NB4 (cell line): ENCODE results near the gene HBG2.

ENCODE experiments used
- DNase-seq: peaks from one replicate; pipeline ENCODE4 v3.0.0; 2010; ENCODE audit warnings: low read depth
- H3K4me3 ChIP-seq: one replicate; pipeline ENCODE4 v1.5.1; 2011; ENCODE audit warnings: mild to moderate bottlenecking, low read depth, low read length, moderate library complexity
- MYC ChIP-seq: IDR thresholded peaks from 2 replicates; pipeline ENCODE4 v1.6.1; 2011; ENCODE audit warnings: low read depth, low read length
- POLR2A ChIP-seq: IDR thresholded peaks from 2 replicates; pipeline ENCODE4 v1.6.1; 2011; ENCODE audit warnings: mild to moderate bottlenecking; ENCODE audit not compliant: insufficient read length; ENCODE audit errors: extremely low read depth
- TF ChIP-seq, protein P1 (sequence below): IDR thresholded peaks from 2 replicates; pipeline ENCODE4 v1.6.1; 2011; ENCODE audit warnings: low read depth, low read length
- TF ChIP-seq, protein P2 (sequence below): IDR thresholded peaks from one replicate; pipeline ENCODE4 v1.5.1; 2012; ENCODE audit warnings: low read depth, low read length

The HBG2 gene

GRCh38 chr11:5284637-5285036 is 30.1 kb upstream of the HBG2 start:
- no peak for DNase-seq
- no peak overlapping the region for H3K4me3 ChIP-seq
- no peak for TF ChIP-seq POLR2A
- TF ChIP-seq, protein P1, sequence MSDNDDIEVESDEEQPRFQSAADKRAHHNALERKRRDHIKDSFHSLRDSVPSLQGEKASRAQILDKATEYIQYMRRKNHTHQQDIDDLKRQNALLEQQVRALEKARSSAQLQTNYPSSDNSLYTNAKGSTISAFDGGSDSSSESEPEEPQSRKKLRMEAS: no peak
- no peak for TF ChIP-seq MYC
- TF ChIP-seq, protein P2, sequence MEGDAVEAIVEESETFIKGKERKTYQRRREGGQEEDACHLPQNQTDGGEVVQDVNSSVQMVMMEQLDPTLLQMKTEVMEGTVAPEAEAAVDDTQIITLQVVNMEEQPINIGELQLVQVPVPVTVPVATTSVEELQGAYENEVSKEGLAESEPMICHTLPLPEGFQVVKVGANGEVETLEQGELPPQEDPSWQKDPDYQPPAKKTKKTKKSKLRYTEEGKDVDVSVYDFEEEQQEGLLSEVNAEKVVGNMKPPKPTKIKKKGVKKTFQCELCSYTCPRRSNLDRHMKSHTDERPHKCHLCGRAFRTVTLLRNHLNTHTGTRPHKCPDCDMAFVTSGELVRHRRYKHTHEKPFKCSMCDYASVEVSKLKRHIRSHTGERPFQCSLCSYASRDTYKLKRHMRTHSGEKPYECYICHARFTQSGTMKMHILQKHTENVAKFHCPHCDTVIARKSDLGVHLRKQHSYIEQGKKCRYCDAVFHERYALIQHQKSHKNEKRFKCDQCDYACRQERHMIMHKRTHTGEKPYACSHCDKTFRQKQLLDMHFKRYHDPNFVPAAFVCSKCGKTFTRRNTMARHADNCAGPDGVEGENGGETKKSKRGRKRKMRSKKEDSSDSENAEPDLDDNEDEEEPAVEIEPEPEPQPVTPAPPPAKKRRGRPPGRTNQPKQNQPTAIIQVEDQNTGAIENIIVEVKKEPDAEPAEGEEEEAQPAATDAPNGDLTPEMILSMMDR: no peak

GRCh38 chr11:5283882-5284281 is 29.3 kb upstream of the HBG2 start:
- DNase-seq: no peak
- no peak for TF ChIP-seq MYC
- TF ChIP-seq POLR2A: no peak
- TF ChIP-seq, protein P2: no peak

DNA sequence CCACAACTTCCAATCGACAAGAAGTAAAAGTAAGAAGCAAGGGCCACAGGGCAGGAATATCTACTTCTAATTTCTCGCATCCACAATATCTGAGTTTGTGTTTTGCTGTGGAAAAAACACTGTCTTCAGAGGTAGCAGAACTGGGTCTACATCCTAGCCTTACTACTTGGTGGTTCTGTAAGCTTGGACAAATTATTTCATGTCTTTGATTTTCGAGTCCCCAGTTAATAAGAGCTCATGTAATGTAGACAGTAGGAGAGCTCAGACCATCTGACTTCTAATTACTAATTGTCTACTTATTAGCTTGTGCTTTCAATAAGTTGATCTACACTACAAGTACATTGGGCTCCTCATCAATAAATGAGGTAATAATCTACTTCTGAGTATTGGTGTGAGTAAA is 28.5 kb upstream of the HBG2 start:
- DNase-seq: no peak
- no peak overlapping the region for H3K4me3 ChIP-seq
- TF ChIP-seq POLR2A: no peak
- no peak for TF ChIP-seq MYC
- TF ChIP-seq, protein P2: no peak
- TF ChIP-seq, protein P1: no peak

More at GRCh38 chr11:5283882-5284281, 29.3 kb upstream of the HBG2 start:
- no peak overlapping the region for H3K4me3 ChIP-seq

GRCh38 chr11:5282628-5283027 is 28.0 kb upstream of the HBG2 start:
- DNase-seq: no peak
- no peak overlapping the region for H3K4me3 ChIP-seq
- TF ChIP-seq, protein P1: no peak
- TF ChIP-seq, protein P2: no peak
- no peak for TF ChIP-seq POLR2A
- TF ChIP-seq MYC: no peak

GRCh38 chr11:5281596-5281995 is 27.0 kb upstream of the HBG2 start:
- no peak for DNase-seq
- TF ChIP-seq, protein P1: no peak
- TF ChIP-seq POLR2A (no peak), MYC (no peak)
- TF ChIP-seq, protein P2: no peak
- no peak overlapping the region for H3K4me3 ChIP-seq

DNA sequence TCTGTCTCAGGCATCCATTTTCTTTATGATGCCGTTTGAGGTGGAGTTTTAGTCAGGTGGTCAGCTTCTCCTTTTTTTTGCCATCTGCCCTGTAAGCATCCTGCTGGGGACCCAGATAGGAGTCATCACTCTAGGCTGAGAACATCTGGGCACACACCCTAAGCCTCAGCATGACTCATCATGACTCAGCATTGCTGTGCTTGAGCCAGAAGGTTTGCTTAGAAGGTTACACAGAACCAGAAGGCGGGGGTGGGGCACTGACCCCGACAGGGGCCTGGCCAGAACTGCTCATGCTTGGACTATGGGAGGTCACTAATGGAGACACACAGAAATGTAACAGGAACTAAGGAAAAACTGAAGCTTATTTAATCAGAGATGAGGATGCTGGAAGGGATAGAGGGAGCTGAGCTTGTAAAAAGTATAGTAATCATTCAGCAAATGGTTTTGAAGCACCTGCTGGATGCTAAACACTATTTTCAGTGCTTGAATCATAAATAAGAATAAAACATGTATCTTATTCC is 26.1 kb upstream of the HBG2 start:
- peak; percentile 89 for DNase-seq
- H3K4me3 ChIP-seq: no peak overlapping the region
- TF ChIP-seq, protein P1: no peak
- TF ChIP-seq POLR2A (no peak), MYC (no peak)
- TF ChIP-seq, protein P2: no peak
